OCI-M2 (cell line): ENCODE measurements around the gene KLHL1.

Experiments
- DNase-seq: peaks from one replicate; lab custom pipeline; 2025; ENCODE audit not compliant: unreplicated experiment; lab: John Stamatoyannopoulos, UW

The KLHL1 gene

GRCh38 chr13:70016116-70016515, 92.1 kb downstream of the KLHL1 start:
- DNase-seq = no peak

GRCh38 chr13:70014337-70014736, 93.9 kb downstream of the KLHL1 start:
- no peak for DNase-seq

- DNase-seq = no peak
These were observed 108.4 kb downstream of the KLHL1 start for GRCh38 chr13:69999875-70000274.

- no peak for DNase-seq
These were observed 111.2 kb downstream of the KLHL1 start for GRCh38 chr13:69997061-69997460.

GRCh38 chr13:69980799-69981198, 127.5 kb downstream of the KLHL1 start:
- no peak for DNase-seq

- DNase-seq = no peak
These were observed 132.8 kb downstream of the KLHL1 start for GRCh38 chr13:69975496-69975895.

- DNase-seq = no peak
These were observed 137.7 kb downstream of the KLHL1 start for GRCh38 chr13:69970520-69970919.

- no peak for DNase-seq
These were observed 149.2 kb downstream of the KLHL1 start for GRCh38 chr13:69959046-69959445.

GRCh38 chr13:69956839-69957238, 151.4 kb downstream of the KLHL1 start:
- no peak for DNase-seq

- DNase-seq = no peak
These were observed 151.9 kb downstream of the KLHL1 start for GRCh38 chr13:69956349-69956748.

- no peak for DNase-seq
These were observed 153.0 kb downstream of the KLHL1 start for GRCh38 chr13:69955271-69955670.

GRCh38 chr13:69951412-69951811, 156.8 kb downstream of the KLHL1 start:
- DNase-seq = no peak

- DNase-seq = no peak
These were observed 158.1 kb downstream of the KLHL1 start for GRCh38 chr13:69950160-69950559.

- DNase-seq = no peak
These were observed 160.2 kb downstream of the KLHL1 start for GRCh38 chr13:69948016-69948415.

- DNase-seq = no peak
These were observed 160.7 kb downstream of the KLHL1 start for GRCh38 chr13:69947582-69947981.

- no peak for DNase-seq
These were observed 161.7 kb downstream of the KLHL1 start for GRCh38 chr13:69946511-69946910.

GRCh38 chr13:69935043-69935442, 173.2 kb downstream of the KLHL1 start:
- no peak for DNase-seq

GRCh38 chr13:69928262-69928661, 180.0 kb downstream of the KLHL1 start:
- no peak for DNase-seq

- no peak for DNase-seq
These were observed 187.1 kb downstream of the KLHL1 start for GRCh38 chr13:69921156-69921555.

- no peak for DNase-seq
These were observed 195.6 kb downstream of the KLHL1 start for GRCh38 chr13:69912630-69913029.

- DNase-seq = no peak
These were observed 197.5 kb downstream of the KLHL1 start for GRCh38 chr13:69910800-69911199.

GRCh38 chr13:69904784-69905183, 203.5 kb downstream of the KLHL1 start:
- DNase-seq = no peak

GRCh38 chr13:69903081-69903480, 205.2 kb downstream of the KLHL1 start:
- no peak for DNase-seq

GRCh38 chr13:69882451-69882850, 225.8 kb downstream of the KLHL1 start:
- DNase-seq = no peak
